Measurements from ENCODE around the gene RAB3C. TPM values are rescaled to one million over a fixed set of nuclear protein-coding genes. Genes with fewer than 3 reads are reported as not detected.
"Not testable (repeated sequence)": the region's sequence is repeated elsewhere in the genome, so short reads cannot be mapped to it uniquely, and the experiment has no call there.

RAB3C gene
- total RNA-seq, 2 donors from 2014 or later, result not detected

DNA sequence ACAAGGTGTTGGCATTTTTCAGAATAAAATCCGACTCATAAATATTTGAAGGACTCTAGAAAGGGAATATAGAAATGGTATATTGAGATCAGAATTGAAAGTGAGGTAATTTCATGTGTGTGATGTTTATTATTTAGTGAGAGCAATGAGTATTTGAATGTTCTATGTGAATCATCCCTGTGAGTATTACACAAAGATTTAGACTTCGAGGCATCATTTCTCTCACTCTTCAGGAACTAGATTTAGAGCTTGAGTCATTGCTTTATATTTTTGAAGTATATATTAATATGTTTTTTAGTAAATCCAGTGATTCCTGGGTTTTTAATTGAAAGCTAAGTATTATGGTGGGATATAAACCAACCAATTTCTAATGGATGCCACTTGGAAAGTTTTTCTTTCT is 91.2 kb downstream of the RAB3C start:
- H3K9me3 Mint-ChIP-seq, result peaks cover 8% of the 10 kb centered on the region
- H3K36me3 Mint-ChIP-seq, result no peaks in the 10 kb centered on the region
- peaks cover 0 to 2% of the 10 kb centered on the region in 2 donors for H3K27me3 Mint-ChIP-seq
- H3K4me1 Mint-ChIP-seq (ENCODE audit: low read depth in 2 of 2), result no peaks in the 10 kb centered on the region
- ATAC-seq (no peak), DNase-seq (ENCODE audit: low spot score) (no peak)
- no peak overlapping the region for H3K27ac Mint-ChIP-seq
- no peak overlapping the region for H3K4me3 Mint-ChIP-seq

DNA sequence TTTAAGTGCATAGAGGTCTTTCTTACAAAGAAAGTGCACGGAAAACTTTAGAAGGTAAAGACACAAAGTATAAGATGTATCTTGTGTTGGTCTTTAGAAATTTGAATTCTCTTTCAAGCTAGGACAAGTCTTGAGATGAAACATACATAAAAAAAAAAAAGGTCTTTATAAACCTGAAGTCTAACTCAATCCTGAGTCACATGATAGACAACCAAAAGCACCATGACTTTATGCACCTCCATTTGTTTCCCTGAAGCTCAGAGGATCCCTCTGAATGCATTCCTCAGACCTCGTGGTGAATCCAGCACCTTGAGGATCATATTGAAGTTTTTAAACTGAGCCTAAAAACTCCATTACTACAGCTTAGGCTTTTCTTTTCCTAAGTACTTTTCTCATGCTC is 91.8 kb downstream of the RAB3C start:
- H3K4me1 Mint-ChIP-seq (ENCODE audit: low read depth in 2 of 2), result no peaks in the 10 kb centered on the region
- peaks cover 8% of the 10 kb centered on the region for H3K9me3 Mint-ChIP-seq
- no peak overlapping the region for H3K27ac Mint-ChIP-seq
- H3K27me3 Mint-ChIP-seq, result peaks cover 0 to 2% of the 10 kb centered on the region in 2 donors
- H3K4me3 Mint-ChIP-seq, result no peak overlapping the region
- ATAC-seq, result no peak
- DNase-seq (ENCODE audit: low spot score), result no peak
- no peaks in the 10 kb centered on the region for H3K36me3 Mint-ChIP-seq

DNA sequence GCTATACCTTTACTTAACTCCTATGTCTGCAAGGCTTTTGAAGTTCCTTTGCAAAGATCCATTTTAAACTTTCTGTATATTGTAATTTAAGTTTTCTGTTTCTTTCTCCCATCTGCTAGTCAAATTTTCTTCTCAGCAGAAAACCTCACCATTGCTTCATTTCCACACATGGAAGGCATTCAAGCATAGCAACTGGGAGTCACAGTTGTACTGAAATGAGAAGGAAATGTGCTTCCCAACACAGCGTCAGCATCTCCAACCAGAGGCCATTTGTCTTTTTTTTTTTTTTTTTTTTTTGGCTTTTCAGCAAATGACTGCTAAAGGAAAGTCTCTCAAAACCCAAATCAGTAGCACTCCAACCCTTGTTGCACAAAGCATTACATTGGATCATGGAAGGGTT is 92.5 kb downstream of the RAB3C start:
- H3K27ac Mint-ChIP-seq, result no peak overlapping the region
- H3K27me3 Mint-ChIP-seq, result peaks cover 0 to 2% of the 10 kb centered on the region in 2 donors
- H3K36me3 Mint-ChIP-seq, result no peaks in the 10 kb centered on the region
- no peak for DNase-seq (ENCODE audit: low spot score)
- peaks cover 4% of the 10 kb centered on the region for H3K9me3 Mint-ChIP-seq
- H3K4me1 Mint-ChIP-seq (ENCODE audit: low read depth in 2 of 2), result no peaks in the 10 kb centered on the region
- no peak for ATAC-seq
- no peak overlapping the region for H3K4me3 Mint-ChIP-seq

DNA sequence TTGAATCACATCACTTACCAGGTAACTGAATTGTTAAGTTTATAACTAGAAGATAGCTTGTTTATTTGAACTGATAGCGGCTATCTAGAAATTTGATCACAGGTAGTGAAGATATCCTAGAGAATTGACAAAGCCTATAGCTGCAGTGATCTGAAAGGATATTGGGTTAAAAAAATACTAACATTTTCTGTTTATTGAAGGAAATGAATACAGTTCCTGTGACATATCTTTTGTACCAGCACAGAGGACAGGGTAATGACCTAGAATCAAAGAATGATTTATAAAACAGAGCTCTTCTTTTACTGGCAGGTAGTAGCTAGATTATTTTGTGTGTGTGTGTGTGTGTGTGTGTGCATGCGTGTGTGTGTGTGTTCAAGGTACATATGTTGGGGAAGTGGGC is 94.8 kb downstream of the RAB3C start:
- H3K4me1 Mint-ChIP-seq (ENCODE audit: low read depth in 2 of 2), result no peaks in the 10 kb centered on the region
- ATAC-seq, result no peak
- DNase-seq (ENCODE audit: low spot score), result no peak
- no peak overlapping the region for H3K4me3 Mint-ChIP-seq
- H3K36me3 Mint-ChIP-seq, result no peaks in the 10 kb centered on the region
- H3K27ac Mint-ChIP-seq, result no peak overlapping the region
- no peaks in the 10 kb centered on the region for H3K9me3 Mint-ChIP-seq
- no peaks in the 10 kb centered on the region for H3K27me3 Mint-ChIP-seq

DNA sequence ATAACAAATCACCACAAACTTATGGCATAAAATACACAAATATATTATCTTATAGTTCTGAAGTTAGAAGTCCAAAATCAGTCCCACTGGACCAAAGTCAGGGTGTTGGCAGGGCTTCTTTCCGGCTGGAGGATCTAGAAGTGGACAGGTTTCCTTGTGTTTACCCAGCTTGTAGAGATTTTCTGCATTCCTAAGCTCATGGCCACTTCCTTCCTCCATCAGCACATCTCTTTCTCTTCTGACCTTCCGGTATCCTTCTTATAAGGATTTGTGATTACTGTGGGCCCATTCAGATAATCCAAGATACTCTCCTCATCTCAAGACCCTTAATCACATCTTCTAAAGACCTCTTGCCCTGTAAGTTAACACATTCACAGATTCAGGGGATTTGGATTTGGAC is 97.6 kb downstream of the RAB3C start:
- peaks cover 3% of the 10 kb centered on the region for H3K9me3 Mint-ChIP-seq
- no peaks in the 10 kb centered on the region for H3K36me3 Mint-ChIP-seq
- H3K27ac Mint-ChIP-seq, result no peak overlapping the region
- no peak for DNase-seq (ENCODE audit: low spot score)
- no peak overlapping the region for H3K4me3 Mint-ChIP-seq
- H3K4me1 Mint-ChIP-seq (ENCODE audit: low read depth in 2 of 2), result no peaks in the 10 kb centered on the region
- no peaks in the 10 kb centered on the region for H3K27me3 Mint-ChIP-seq
- no peak for ATAC-seq

DNA sequence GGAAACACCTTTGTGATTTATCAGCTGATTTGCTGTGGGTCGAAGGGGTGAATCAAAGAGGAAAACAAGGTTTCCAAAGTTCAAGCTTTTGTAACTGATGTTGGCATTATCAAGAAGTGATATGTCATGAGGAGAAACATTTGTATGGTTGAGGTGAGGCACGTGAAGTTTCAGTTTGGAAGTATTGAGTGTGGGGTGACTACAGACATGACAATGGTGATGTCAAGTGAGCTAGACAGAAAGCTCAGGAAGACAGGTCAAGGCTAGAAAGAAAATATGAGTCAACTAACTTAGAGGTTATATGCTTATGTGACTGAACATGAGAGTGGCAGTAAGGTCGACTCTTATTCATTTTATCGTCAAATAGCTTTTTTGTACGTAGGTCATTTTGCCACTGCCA is 99.1 kb downstream of the RAB3C start:
- DNase-seq (ENCODE audit: low spot score) (no peak), ATAC-seq (no peak)
- Mint-ChIP-seq H3K4me3 (no peak overlapping the region), H3K27ac (no peak overlapping the region), H3K36me3 (no peaks in the 10 kb centered on the region), H3K9me3 (peaks cover 3% of the 10 kb centered on the region), H3K27me3 (no peaks in the 10 kb centered on the region), H3K4me1 (ENCODE audit: low read depth in 2 of 2) (no peaks in the 10 kb centered on the region)

DNA sequence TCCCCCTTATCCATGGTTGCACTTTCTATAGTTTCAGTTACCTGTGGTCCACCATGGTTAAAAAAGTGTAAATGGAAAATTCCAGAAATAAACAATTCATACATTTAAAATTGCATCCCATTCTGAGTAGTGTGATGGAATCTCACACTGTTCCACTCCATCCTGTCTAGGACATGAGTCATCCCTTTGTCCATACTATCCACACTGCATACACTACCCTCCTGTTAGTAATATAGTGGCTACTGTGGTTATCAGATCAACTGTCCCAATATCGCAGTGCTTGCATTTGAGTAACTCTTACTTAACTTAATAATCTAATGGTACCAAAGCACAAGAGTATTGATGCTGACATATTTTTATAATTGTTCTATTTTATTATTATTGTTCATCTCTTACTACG is 100.7 kb downstream of the RAB3C start:
- DNase-seq (ENCODE audit: low spot score) (no peak), ATAC-seq (no peak)
- Mint-ChIP-seq H3K4me1 (ENCODE audit: low read depth in 2 of 2) (no peaks in the 10 kb centered on the region), H3K4me3 (no peak overlapping the region), H3K27me3 (no peaks in the 10 kb centered on the region), H3K27ac (no peak overlapping the region), H3K9me3 (peaks cover 3% of the 10 kb centered on the region), H3K36me3 (no peaks in the 10 kb centered on the region)

DNA sequence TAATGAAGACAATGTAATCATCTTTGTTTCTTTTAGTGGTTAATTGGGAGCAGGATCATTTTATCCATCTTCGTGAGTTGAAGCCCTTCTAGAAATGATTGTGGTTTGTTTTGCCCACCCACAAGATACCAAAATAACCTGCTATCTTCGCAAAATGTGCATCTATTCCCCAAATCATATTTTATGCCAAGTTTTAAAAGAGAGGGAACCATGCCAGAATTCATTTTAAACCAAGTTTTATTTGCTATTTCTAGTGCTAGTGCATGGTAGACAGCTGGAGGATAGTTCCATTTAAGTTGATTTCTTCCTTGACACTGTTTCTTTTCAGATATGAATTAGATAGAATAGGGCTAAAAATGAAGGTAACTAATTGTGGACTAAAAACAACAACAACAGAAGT is 104.2 kb downstream of the RAB3C start:
- Mint-ChIP-seq H3K4me1 (ENCODE audit: low read depth in 2 of 2) (no peaks in the 10 kb centered on the region), H3K9me3 (peaks cover 3% of the 10 kb centered on the region), H3K4me3 (no peak overlapping the region), H3K27me3 (no peaks in the 10 kb centered on the region), H3K27ac (no peak overlapping the region), H3K36me3 (no peaks in the 10 kb centered on the region)
- ATAC-seq (no peak), DNase-seq (ENCODE audit: low spot score) (no peak)

DNA sequence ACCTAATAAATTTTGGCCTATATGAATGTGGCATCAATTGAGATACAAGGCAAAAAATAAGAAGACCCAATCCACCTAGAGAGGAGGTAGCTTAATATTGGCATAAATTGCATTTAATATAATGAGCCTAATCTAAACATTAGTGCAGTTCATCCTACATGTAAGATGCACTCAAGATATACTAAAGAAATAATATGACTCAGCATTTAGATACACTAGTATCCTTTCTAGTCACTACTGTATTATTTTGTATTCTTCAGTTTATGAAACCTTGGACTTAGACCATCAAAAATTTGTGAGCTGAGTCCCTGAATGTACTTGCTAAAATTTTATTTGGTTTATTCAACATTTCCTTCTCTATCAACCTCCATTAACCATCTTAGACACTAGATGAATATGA is 104.7 kb downstream of the RAB3C start:
- Mint-ChIP-seq H3K9me3 (peaks cover 3% of the 10 kb centered on the region), H3K27ac (no peak overlapping the region), H3K4me1 (ENCODE audit: low read depth in 2 of 2) (no peaks in the 10 kb centered on the region), H3K27me3 (no peaks in the 10 kb centered on the region), H3K4me3 (no peak overlapping the region), H3K36me3 (no peaks in the 10 kb centered on the region)
- no peak for ATAC-seq
- DNase-seq (ENCODE audit: low spot score), result no peak

DNA sequence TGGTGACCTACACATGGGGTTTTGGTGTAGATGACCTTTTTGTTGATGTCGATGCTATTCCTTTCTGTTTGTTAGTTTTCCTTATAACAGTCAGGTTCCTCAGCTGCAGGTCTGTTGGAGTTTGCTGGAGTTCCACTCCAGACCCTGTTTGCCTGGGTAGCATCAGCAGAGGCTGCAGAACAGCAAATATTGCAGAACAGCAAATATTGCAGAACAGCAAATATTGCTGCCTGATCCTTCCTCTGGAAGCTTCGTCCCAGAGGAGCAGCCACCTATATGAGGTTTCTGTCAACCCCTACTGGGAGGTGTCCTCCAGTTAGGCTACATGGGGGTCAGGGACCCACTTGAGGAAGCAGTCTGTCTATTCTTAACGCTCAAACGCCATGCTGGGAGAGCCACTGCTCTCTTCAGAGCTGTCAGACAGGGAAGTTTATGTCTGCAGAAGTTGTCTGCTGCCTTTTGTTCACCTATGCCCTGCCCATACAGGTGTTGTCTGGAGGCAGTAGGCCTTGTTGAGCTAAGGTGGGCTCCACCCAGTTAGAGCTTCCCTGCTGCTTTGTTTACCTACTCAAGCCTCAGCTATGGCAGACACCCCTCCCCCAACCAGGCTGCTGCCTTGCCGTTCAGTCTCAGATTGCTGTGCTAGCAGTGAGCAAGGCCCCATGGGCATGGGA is 116.3 kb downstream of the RAB3C start:
- H3K4me3 Mint-ChIP-seq; ATAC-seq; H3K27ac Mint-ChIP-seq; H3K27me3 Mint-ChIP-seq; DNase-seq (ENCODE audit: low spot score); H3K4me1 Mint-ChIP-seq (ENCODE audit: low read depth in 2 of 2): not testable (repeated sequence)
- Mint-ChIP-seq H3K9me3 (peaks cover 11% of the 10 kb centered on the region), H3K36me3 (peaks cover 24% of the 10 kb centered on the region)

DNA sequence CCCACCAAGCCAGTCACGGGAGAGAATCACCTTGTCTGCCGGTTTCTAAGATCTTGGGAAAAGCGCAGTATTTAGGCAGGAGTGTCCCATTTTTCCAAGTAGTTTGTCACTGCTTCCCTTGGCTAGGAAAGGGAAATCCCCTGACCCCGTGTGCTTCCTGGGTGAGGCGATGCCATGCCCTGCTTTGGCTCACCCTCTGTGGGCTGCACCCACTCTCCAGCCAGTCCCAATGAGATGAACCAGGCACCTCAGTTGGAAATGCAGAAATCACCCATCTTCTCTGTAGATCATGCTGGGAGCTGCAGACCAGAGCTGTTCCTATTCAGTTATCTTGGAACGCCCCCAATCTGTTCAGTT is 116.9 kb downstream of the RAB3C start:
- Mint-ChIP-seq H3K9me3 (peaks cover 11% of the 10 kb centered on the region), H3K4me3 (no peak overlapping the region), H3K36me3 (peaks cover 24% of the 10 kb centered on the region), H3K27ac (no peak overlapping the region), H3K4me1 (ENCODE audit: low read depth in 2 of 2) (no peaks in the 10 kb centered on the region), H3K27me3 (peaks cover 0 to 7% of the 10 kb centered on the region in 2 donors)
- no peak for DNase-seq (ENCODE audit: low spot score)
- no peak for ATAC-seq

DNA sequence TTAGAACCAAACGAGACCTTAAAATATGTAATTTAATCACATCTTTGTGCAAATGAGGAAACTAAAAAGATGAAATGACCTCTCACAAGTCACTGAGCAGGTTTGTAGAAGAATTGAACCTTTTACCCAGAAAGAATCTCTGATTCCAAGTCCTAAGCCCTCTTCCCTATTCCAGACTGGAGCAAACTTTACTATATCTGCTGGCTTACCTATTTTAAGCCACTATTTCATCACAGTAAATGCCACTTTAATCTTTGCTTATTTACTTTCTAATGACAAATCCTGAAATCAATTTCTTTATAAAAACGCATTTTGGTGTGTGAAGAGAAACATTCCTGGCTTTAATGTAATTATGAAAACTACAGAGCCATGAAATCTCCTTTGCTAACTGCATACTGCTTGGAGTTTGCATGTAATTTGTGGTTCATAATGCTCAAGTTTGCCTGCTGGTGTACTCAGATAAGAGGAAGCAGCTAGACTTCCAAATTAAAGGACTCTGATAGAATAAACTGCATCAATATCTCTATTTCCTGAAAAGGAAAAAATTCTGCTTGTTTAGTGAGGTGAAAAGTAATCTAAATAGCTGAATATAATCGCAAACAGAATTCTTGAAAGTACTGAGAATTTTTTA is 121.2 kb downstream of the RAB3C start:
- Mint-ChIP-seq H3K4me1 (ENCODE audit: low read depth in 2 of 2) (no peaks in the 10 kb centered on the region), H3K4me3 (no peak overlapping the region), H3K27me3 (peaks cover 3 to 7% of the 10 kb centered on the region in 2 donors), H3K27ac (no peak overlapping the region), H3K36me3 (no peaks in the 10 kb centered on the region), H3K9me3 (no peaks in the 10 kb centered on the region)
- ATAC-seq, result no peak
- no peak for DNase-seq (ENCODE audit: low spot score)

DNA sequence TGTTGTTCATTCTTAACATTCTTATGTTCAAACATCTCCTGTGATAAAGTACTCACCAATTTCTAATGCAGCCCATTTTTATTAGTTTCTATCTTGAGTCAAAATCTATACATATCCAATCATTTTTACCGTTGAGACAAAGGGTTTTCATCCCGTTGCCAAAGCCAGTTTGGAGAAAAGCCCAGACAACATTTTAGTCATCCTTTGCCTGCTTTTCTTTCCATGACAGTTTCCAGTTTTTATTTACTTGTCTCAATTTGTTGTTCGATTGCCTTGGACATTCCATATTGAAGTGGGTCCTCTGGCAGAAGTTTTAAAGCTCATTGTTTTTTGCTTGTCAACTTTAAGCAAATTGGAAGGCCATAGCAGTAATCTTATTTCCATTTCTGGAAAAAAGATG is 123.9 kb downstream of the RAB3C start:
- no peak overlapping the region for H3K4me3 Mint-ChIP-seq
- H3K36me3 Mint-ChIP-seq, result no peaks in the 10 kb centered on the region
- no peak for ATAC-seq
- no peaks in the 10 kb centered on the region for H3K4me1 Mint-ChIP-seq (ENCODE audit: low read depth in 2 of 2)
- peaks cover 2 to 6% of the 10 kb centered on the region in 2 donors for H3K27me3 Mint-ChIP-seq
- no peak for DNase-seq (ENCODE audit: low spot score)
- H3K27ac Mint-ChIP-seq, result no peak overlapping the region
- H3K9me3 Mint-ChIP-seq, result no peaks in the 10 kb centered on the region

DNA sequence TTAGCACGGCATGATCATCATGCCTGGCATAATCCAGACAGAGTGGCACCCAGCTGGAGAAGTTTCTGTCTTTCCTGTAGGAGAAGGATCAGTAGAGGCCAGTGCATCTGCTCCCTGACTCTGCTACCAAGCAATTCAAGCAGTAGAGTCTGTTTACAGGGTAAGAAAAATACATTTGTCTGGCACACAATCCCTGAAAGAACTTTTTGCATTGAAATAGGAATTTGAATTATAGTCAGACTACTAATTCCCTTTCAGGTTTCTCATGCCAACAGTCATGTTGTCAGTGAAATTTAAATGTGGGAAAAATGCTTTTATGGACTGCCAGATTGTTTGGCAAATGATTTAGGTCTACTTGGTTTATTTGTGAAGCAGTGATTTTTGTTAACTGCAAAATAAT is 125.6 kb downstream of the RAB3C start:
- Mint-ChIP-seq H3K36me3 (no peaks in the 10 kb centered on the region), H3K9me3 (no peaks in the 10 kb centered on the region), H3K4me3 (no peak overlapping the region), H3K27me3 (peaks cover 0 to 6% of the 10 kb centered on the region in 2 donors), H3K27ac (no peak overlapping the region), H3K4me1 (ENCODE audit: low read depth in 2 of 2) (no peaks in the 10 kb centered on the region)
- ATAC-seq (no peak), DNase-seq (ENCODE audit: low spot score) (no peak)

DNA sequence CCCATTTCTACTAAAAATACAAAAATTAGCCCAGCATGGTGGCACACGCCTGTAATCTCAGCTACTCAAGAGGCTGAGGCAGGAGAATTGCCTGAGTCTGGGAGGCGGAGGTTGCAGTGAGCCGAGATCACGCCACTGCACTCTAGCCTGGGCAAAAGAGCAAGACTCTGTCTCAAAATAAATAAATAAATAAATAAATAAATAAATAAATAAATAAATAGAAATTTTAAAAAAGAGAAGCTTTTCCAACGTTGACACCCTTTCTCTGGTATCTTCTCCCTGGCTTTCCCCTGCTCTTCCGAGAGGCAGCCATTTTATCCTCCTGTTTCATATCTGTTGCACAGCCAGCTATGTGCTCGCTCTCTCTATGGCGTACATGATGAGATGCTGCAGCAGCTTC is 127.5 kb downstream of the RAB3C start:
- H3K4me1 Mint-ChIP-seq (ENCODE audit: low read depth in 2 of 2); H3K27me3 Mint-ChIP-seq; H3K4me3 Mint-ChIP-seq; ATAC-seq; DNase-seq (ENCODE audit: low spot score); H3K36me3 Mint-ChIP-seq; H3K27ac Mint-ChIP-seq; H3K9me3 Mint-ChIP-seq: not testable (repeated sequence)
